Karpas-422 (cell line): Measurements from ENCODE around the gene SPATA21. TPM values are rescaled to one million over a fixed set of nuclear protein-coding genes. Genes with fewer than 3 reads are reported as not detected.
A peak's percentile ranks its signal among the peaks of the same experiment; 100 is the strongest.

Experiments
- DNase-seq: peaks from one replicate; pipeline ENCODE4 v3.0.0-alpha.2; 2015
- H2AFZ ChIP-seq: fragments of 200-600 bp; sonication (generic); 2 replicates; pipeline ENCODE4 v1.6.1; 2014; ENCODE audit warnings: antibody characterized with exemption, low read length, mixed read lengths
- H3K27ac ChIP-seq: fragments of 200-600 bp; sonication (generic); 2 replicates; pipeline ENCODE4 v1.5.1; 2014; ENCODE audit warnings: mild to moderate bottlenecking, low read length, moderate library complexity
- H3K27me3 ChIP-seq: fragments of 200-600 bp; sonication (generic); 2 replicates; pipeline ENCODE4 v1.6.1; 2014; ENCODE audit warnings: low read length, mixed read lengths
- H3K36me3 ChIP-seq: fragments of 200-600 bp; sonication (generic); 2 replicates; pipeline ENCODE4 v1.6.1; 2014; ENCODE audit warnings: low read length, mixed read lengths; ENCODE audit not compliant: insufficient read depth
- H3K4me1 ChIP-seq: fragments of 200-600 bp; sonication (generic); 2 replicates; pipeline ENCODE4 v1.6.1; 2014; ENCODE audit warnings: mild to moderate bottlenecking, low read length, mixed read lengths
- H3K4me2 ChIP-seq: fragments of 200-600 bp; sonication (generic); 2 replicates; pipeline ENCODE4 v1.6.1; 2014; ENCODE audit warnings: low read length, low read depth, mild to moderate bottlenecking; ENCODE audit not compliant: poor library complexity, severe bottlenecking
- H3K4me3 ChIP-seq: fragments of 200-600 bp; sonication (generic); 2 replicates; pipeline ENCODE4 v1.5.1; 2014; ENCODE audit warnings: mild to moderate bottlenecking, antibody characterized with exemption, low read length, mixed read lengths
- H3K79me2 ChIP-seq: fragments of 200-600 bp; sonication (generic); 2 replicates; pipeline ENCODE4 v1.6.1; 2014; ENCODE audit warnings: mild to moderate bottlenecking, low read length, mixed read lengths
- H3K9ac ChIP-seq: fragments of 200-600 bp; sonication (generic); 2 replicates; pipeline ENCODE4 v1.6.0; 2014; ENCODE audit warnings: low read length
- H3K9me2 ChIP-seq: fragments of 200-600 bp; sonication (generic), shearing (Covaris generic); replicated peaks from 2 replicates; pipeline ENCODE4 v1.6.0; 2014; ENCODE audit warnings: mild to moderate bottlenecking, low read length, moderate library complexity; ENCODE audit not compliant: insufficient read depth
- H3K9me3 ChIP-seq: fragments of 300-700, 200-600 bp; sonication (generic); 2 replicates; pipeline ENCODE4 v1.6.1; 2014; ENCODE audit warnings: low read length, mixed read lengths
- H4K20me1 ChIP-seq: fragments of 200-600 bp; sonication (generic); 2 replicates; pipeline ENCODE4 v1.6.1; 2014; ENCODE audit warnings: mild to moderate bottlenecking, antibody characterized with exemption, low read length, low read depth; ENCODE audit not compliant: insufficient read depth
- total RNA-seq: library from RNA; depleted of rRNA; stranded (reverse); fragments of >200 nt; shearing (Covaris generic); gene quantifications from 2 replicates; pipeline ENCODE4 v1.2.3, GENCODE V29; 2014; ENCODE audit warnings: low replicate concordance

The SPATA21 gene
- total RNA-seq, 1 experiment from 2014 or later = 1.2 TPM

GRCh38 chr1:16440131-16440469 is 2.9 kb upstream of the SPATA21 start:
- Histone ChIP-seq H3K36me3 (peaks cover 9% of the 10 kb centered on the region; the same call in 1 of the 2 replicates), H3K79me2 (peaks cover 40% of the 10 kb centered on the region), H3K27ac (no peak overlapping the region), H3K9me2 (no peaks in the 10 kb centered on the region), H3K9ac (peak overlapping the region; percentile 96), H3K4me2 (peak overlapping the region; percentile 98), H3K9me3 (no peaks in the 10 kb centered on the region), H2AFZ (peak overlapping the region; percentile 84; the same call in 1 of the 2 replicates), H4K20me1 (peaks cover 3% of the 10 kb centered on the region; the same call in 1 of the 2 replicates), H3K27me3 (no peaks in the 10 kb centered on the region), H3K4me3 (peak overlapping the region; percentile 92), H3K4me1 (peaks cover 21% of the 10 kb centered on the region)
- peak; percentile 59 for DNase-seq

GRCh38 chr1:16438924-16439323 is 1.7 kb upstream of the SPATA21 start:
- no peaks in the 10 kb centered on the region for H3K9me3 ChIP-seq
- H3K4me2 ChIP-seq = no peak overlapping the region
- H3K9me2 ChIP-seq = no peaks in the 10 kb centered on the region
- H2AFZ ChIP-seq = no peak overlapping the region
- peaks cover 3% of the 10 kb centered on the region; the same call in 1 of the 2 replicates for H4K20me1 ChIP-seq
- H3K9ac ChIP-seq = no peak overlapping the region
- H3K27ac ChIP-seq = no peak overlapping the region
- peaks cover 8% of the 10 kb centered on the region; the same call in 1 of the 2 replicates for H3K36me3 ChIP-seq
- no peaks in the 10 kb centered on the region for H3K27me3 ChIP-seq
- no peak overlapping the region for H3K4me3 ChIP-seq
- peaks cover 21% of the 10 kb centered on the region for H3K4me1 ChIP-seq
- DNase-seq = no peak
- H3K79me2 ChIP-seq = peaks cover 33% of the 10 kb centered on the region

GRCh38 chr1:16438516-16438915 is 1.3 kb upstream of the SPATA21 start:
- H4K20me1 ChIP-seq = peaks cover 3% of the 10 kb centered on the region; the same call in 1 of the 2 replicates
- no peak overlapping the region for H3K4me3 ChIP-seq
- peaks cover 8% of the 10 kb centered on the region; the same call in 1 of the 2 replicates for H3K36me3 ChIP-seq
- no peak overlapping the region for H3K27ac ChIP-seq
- no peaks in the 10 kb centered on the region for H3K9me2 ChIP-seq
- H3K9me3 ChIP-seq = no peaks in the 10 kb centered on the region
- H3K9ac ChIP-seq = no peak overlapping the region
- no peak overlapping the region for H3K4me2 ChIP-seq
- peaks cover 22% of the 10 kb centered on the region for H3K4me1 ChIP-seq
- no peak overlapping the region for H2AFZ ChIP-seq
- no peaks in the 10 kb centered on the region for H3K27me3 ChIP-seq
- H3K79me2 ChIP-seq = peaks cover 29% of the 10 kb centered on the region
- DNase-seq = no peak

- H3K79me2 ChIP-seq = no peaks in the 10 kb centered on the region
- H3K9ac ChIP-seq = no peak overlapping the region
- H3K36me3 ChIP-seq = no peaks in the 10 kb centered on the region
- no peak for DNase-seq
- no peak overlapping the region for H3K27ac ChIP-seq
- H2AFZ ChIP-seq = no peak overlapping the region
- no peaks in the 10 kb centered on the region for H3K27me3 ChIP-seq
- H3K4me2 ChIP-seq = no peak overlapping the region
- H3K9me2 ChIP-seq = no peaks in the 10 kb centered on the region; the same call in 1 of the 2 replicates
- no peak overlapping the region for H3K4me3 ChIP-seq
- no peaks in the 10 kb centered on the region for H4K20me1 ChIP-seq
- H3K4me1 ChIP-seq = peaks cover 17% of the 10 kb centered on the region
- no peaks in the 10 kb centered on the region for H3K9me3 ChIP-seq
These were observed 2.7 kb downstream of the SPATA21 start for GRCh38 chr1:16434501-16434900.

GRCh38 chr1:16434007-16434406 is 3.2 kb downstream of the SPATA21 start:
- Histone ChIP-seq H3K4me2 (no peak overlapping the region), H3K36me3 (no peaks in the 10 kb centered on the region), H3K9ac (no peak overlapping the region), H4K20me1 (no peaks in the 10 kb centered on the region), H3K9me3 (no peaks in the 10 kb centered on the region), H3K79me2 (no peaks in the 10 kb centered on the region), H3K27me3 (no peaks in the 10 kb centered on the region), H3K4me3 (no peak overlapping the region), H3K27ac (no peak overlapping the region), H3K9me2 (no peaks in the 10 kb centered on the region; the same call in 1 of the 2 replicates), H2AFZ (no peak overlapping the region), H3K4me1 (peaks cover 17% of the 10 kb centered on the region)
- DNase-seq = no peak

GRCh38 chr1:16433030-16433429 is 4.2 kb downstream of the SPATA21 start:
- Histone ChIP-seq H3K9ac (peak overlapping the region; percentile 32; the same call in 1 of the 2 replicates), H4K20me1 (no peaks in the 10 kb centered on the region), H3K27me3 (no peaks in the 10 kb centered on the region), H2AFZ (peak overlapping the region; percentile 63), H3K4me2 (peak overlapping the region; percentile 25), H3K27ac (no peak overlapping the region), H3K4me1 (peaks cover 17% of the 10 kb centered on the region), H3K4me3 (0 out of 2 replicates have a peak overlapping the region, but pooled peaks have one; percentile 9), H3K79me2 (no peaks in the 10 kb centered on the region), H3K9me2 (no peaks in the 10 kb centered on the region; the same call in 1 of the 2 replicates), H3K36me3 (no peaks in the 10 kb centered on the region), H3K9me3 (no peaks in the 10 kb centered on the region)
- DNase-seq = peak; percentile 59

- Histone ChIP-seq H3K27me3 (no peaks in the 10 kb centered on the region), H3K9me3 (no peaks in the 10 kb centered on the region), H3K4me2 (peak overlapping the region; percentile 20), H2AFZ (peak overlapping the region; percentile 53; the same call in 1 of the 2 replicates), H3K4me1 (peaks cover 17% of the 10 kb centered on the region), H4K20me1 (no peaks in the 10 kb centered on the region), H3K79me2 (no peaks in the 10 kb centered on the region), H3K36me3 (no peaks in the 10 kb centered on the region), H3K9me2 (no peaks in the 10 kb centered on the region; the same call in 1 of the 2 replicates), H3K9ac (no peak overlapping the region), H3K27ac (no peak overlapping the region), H3K4me3 (no peak overlapping the region)
- peak; percentile 65 for DNase-seq
These were observed 6.6 kb downstream of the SPATA21 start for GRCh38 chr1:16430606-16431005.

GRCh38 chr1:16425125-16426025 is 11.8 kb downstream of the SPATA21 start:
- Histone ChIP-seq H3K9ac (no peak overlapping the region), H3K4me1 (peaks cover 4% of the 10 kb centered on the region), H3K4me2 (no peak overlapping the region), H3K27ac (no peak overlapping the region), H3K27me3 (no peaks in the 10 kb centered on the region), H3K79me2 (no peaks in the 10 kb centered on the region), H3K36me3 (no peaks in the 10 kb centered on the region), H3K9me2 (no peaks in the 10 kb centered on the region; the same call in 1 of the 2 replicates), H3K4me3 (no peak overlapping the region), H4K20me1 (no peaks in the 10 kb centered on the region), H2AFZ (no peak overlapping the region), H3K9me3 (no peaks in the 10 kb centered on the region)
- DNase-seq = no peak
